Coronary artery (tissue), 2 donors: Measurements from ENCODE around the gene ZG16B.

Source experiments
- DNase-seq: peaks from one replicate; pipeline ENCODE4 v3.0.0-alpha.2; 2017; ENCODE audit warnings: low spot score
- H3K27ac ChIP-seq, 2 donors: fragments of 200-600 bp; sonication (generic); one replicate each; pipeline ENCODE4 v1.5.1; 2016 to 2019
- H3K4me3 ChIP-seq: fragments of 200-600 bp; sonication (generic); 2 replicates; pipeline ENCODE4 v1.5.1; 2016; ENCODE audit warnings: mild to moderate bottlenecking, moderate library complexity
- TF ChIP-seq, protein P1 (sequence below): fragments of 200-600 bp; sonication (generic); IDR thresholded peaks from one replicate; pipeline ENCODE4 v1.5.1; 2019; ENCODE audit warnings: antibody characterized with exemption

Gene ZG16B

GRCh38 chr16:2814551-2815298 lies 15.4 kb upstream of the ZG16B start:
- Histone ChIP-seq H3K27ac (no peak overlapping the region), H3K4me3 (no peak overlapping the region)
- TF ChIP-seq, protein P1, sequence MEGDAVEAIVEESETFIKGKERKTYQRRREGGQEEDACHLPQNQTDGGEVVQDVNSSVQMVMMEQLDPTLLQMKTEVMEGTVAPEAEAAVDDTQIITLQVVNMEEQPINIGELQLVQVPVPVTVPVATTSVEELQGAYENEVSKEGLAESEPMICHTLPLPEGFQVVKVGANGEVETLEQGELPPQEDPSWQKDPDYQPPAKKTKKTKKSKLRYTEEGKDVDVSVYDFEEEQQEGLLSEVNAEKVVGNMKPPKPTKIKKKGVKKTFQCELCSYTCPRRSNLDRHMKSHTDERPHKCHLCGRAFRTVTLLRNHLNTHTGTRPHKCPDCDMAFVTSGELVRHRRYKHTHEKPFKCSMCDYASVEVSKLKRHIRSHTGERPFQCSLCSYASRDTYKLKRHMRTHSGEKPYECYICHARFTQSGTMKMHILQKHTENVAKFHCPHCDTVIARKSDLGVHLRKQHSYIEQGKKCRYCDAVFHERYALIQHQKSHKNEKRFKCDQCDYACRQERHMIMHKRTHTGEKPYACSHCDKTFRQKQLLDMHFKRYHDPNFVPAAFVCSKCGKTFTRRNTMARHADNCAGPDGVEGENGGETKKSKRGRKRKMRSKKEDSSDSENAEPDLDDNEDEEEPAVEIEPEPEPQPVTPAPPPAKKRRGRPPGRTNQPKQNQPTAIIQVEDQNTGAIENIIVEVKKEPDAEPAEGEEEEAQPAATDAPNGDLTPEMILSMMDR: no peak
- DNase-seq: no peak

DNA sequence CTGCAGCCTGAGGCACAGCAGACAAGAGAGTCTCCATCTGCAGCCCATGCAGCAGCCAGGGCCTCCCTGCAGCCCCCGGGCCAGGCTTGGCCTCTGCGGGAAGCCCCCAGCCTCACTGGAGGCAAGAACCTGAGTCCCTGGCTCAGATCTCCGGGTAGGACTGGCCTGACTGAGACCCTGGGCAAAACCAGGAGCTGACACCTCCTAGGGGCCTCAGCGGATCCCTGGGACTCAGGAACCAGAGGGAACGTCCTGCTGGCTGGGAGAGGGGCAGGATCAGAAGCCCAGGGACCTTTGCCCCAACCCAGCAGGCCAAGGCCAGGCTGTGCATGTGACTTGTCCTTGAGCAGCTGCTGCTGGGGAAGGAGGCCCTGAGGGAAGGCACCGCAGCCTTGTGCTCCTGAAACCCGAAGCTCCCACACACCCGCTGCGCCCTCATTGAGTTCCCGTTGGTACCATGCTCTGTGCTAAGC lies 14.8 kb upstream of the ZG16B start:
- Histone ChIP-seq H3K27ac (no peak overlapping the region), H3K4me3 (no peak overlapping the region)
- TF ChIP-seq, protein P1: no peak
- no peak for DNase-seq

DNA sequence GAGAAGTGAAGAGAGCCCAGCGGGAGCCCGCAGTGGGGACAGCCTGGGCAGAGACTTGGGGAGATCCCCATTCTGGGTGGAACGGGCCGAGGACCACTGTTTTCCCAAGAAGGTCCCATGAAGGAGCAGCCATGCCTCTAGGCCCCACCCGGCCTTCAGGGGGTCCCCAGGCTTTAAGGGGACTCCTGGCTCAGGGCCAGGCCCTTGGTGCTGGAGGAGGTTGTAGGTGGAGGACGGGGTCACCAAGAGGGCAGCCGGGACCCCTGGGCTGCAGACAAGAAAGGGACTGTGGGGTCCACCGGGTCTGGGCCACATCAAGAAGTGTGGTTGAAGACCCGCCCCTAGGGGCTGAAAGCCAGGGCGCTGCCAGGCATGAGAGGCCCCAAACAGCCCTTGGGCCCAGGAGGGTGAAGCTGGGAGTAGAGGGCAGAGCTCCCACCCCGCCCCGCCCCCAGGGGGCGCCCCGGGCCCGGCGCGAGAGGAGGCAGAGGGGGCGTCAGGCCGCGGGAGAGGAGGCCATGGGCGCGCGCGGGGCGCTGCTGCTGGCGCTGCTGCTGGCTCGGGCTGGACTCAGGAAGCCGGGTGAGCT lies 13.3 kb upstream of the ZG16B start, which contains the start of gene PRSS21:
TSS of gene PRSS21 (plus strand) at position 487 of the 589 bp plus-strand sequence. CDS start at position 519, 32 bp downstream.
- no peak for DNase-seq
- Histone ChIP-seq H3K4me3 (no peak within 1 kb of the TSS), H3K27ac (no peak within 1 kb of the TSS)
- TF ChIP-seq, protein P1: no peak

DNA sequence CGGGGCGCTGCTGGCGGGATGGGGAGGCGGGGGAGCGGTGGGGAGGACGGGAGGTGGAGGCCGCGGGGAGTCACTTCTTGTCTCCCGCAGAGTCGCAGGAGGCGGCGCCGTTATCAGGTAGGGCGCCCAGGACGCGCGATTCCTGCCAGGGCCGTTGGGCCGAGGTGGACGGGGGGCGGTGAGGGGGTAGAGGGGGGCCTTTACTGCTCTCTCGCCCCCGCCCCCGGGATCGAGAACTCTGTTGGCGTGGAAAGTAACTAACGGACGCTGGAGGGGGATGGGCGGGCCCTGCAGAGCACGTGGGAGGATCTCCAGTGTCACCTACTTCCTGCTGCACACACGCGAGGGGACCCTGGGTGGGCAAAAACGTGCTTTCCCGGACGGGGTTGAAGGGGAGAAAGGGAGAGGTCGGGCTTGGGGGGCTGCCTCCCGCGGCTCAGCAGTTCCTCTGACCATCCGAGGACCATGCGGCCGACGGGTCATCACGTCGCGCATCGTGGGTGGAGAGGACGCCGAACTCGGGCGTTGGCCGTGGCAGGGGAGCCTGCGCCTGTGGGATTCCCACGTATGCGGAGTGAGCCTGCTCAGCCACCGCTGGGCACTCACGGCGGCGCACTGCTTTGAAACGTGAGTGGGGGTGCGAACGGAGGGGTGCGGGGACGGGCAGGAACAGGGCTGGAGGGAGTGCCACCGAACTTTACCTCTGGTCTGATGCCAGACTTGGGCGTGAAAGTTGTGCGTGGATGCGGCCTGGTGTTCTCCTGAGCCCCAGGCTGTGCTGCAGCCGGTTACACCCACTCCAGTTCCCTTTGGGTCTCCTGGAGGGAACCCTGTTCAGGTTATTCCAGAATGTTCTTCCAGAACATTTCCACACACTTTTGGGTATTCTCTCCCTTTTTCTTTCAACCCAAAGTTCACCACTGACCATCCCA lies 12.5 kb upstream of the ZG16B start:
- TF ChIP-seq, protein P1: no peak
- no peak overlapping the region for H3K4me3 ChIP-seq
- DNase-seq: no peak
- H3K27ac ChIP-seq: no peak overlapping the region

GRCh38 chr16:2818272-2818876 lies 11.7 kb upstream of the ZG16B start:
- H3K27ac ChIP-seq: no peak overlapping the region
- H3K4me3 ChIP-seq: no peak overlapping the region
- TF ChIP-seq, protein P1: no peak
- DNase-seq: no peak

- no peak overlapping the region for H3K27ac ChIP-seq
- no peak for DNase-seq
- TF ChIP-seq, protein P1: no peak
- no peak overlapping the region for H3K4me3 ChIP-seq
Measured at GRCh38 chr16:2819179-2819938, 10.7 kb upstream of the ZG16B start.
